GM12878 (cell line): Measurements from ENCODE around the gene KTN1. TPM values are rescaled to one million over a fixed set of nuclear protein-coding genes. Genes with fewer than 3 reads are reported as not detected.

Experiments used
- ATAC-seq: fragments of 200-7000 bp; cut with Tn5 transposase; 3 replicates; pipeline ENCODE4 v1.9.1; 2020; ENCODE audit warnings: mild to moderate bottlenecking, moderate library complexity
- BruUV-seq: library from RNA; stranded (reverse); fragments of 400-500 nt; replicated peaks from 2 replicates; lab custom pipeline; 2021; lab: Mats Ljungman, UMichigan
- CTCF ChIA-PET: fragments of 300-600 bp; sonication (Branson Sonifier 250); formaldehyde crosslinking; extraction: SDS; loops from one replicate; lab custom pipeline; 2021; ENCODE audit warnings: inconsistent platforms; lab: Yijun Ruan, JAX
- POLR2A ChIA-PET: fragments of 350-600 bp; formaldehyde crosslinking; extraction: SDS; loops from one replicate; lab custom pipeline; 2021; ENCODE audit warnings: inconsistent platforms; lab: Charles Lee
- RAD21 ChIA-PET: fragments of 300-600 bp; sonication (Branson Sonifier 250); formaldehyde crosslinking; loops from one replicate; lab custom pipeline; 2023; ENCODE audit warnings: antibody characterized with exemption; ENCODE audit not compliant: unreplicated experiment; lab: Charles Lee
- SMC1A ChIA-PET: fragments of 300-600 bp; sonication (Branson Sonifier 250); formaldehyde crosslinking; loops from one replicate; lab custom pipeline; 2023; ENCODE audit not compliant: unreplicated experiment, uncharacterized antibody; lab: Charles Lee
- DNase-seq: peaks from one replicate; pipeline ENCODE4 v3.0.0-alpha.2; 2011; ENCODE audit warnings: low read depth, low spot score
- FAIRE-seq: peaks from 3 replicates; lab custom pipeline; 2011; peaks lifted over from hg19 to GRCh38; lab: Jason Lieb, UNC
- H2AFZ ChIP-seq: 2 replicates; pipeline ENCODE4 v1.6.0; 2011; ENCODE audit warnings: low read depth, low read length, control low read depth; ENCODE audit not compliant: control insufficient read depth
- H3K27ac ChIP-seq: 2 replicates; pipeline ENCODE4 v1.5.1; 2011; ENCODE audit warnings: control low read depth; ENCODE audit not compliant: control insufficient read depth, insufficient read depth
- H3K27me3 ChIP-seq, 2 experiments: replicated peaks in 1 of 2; 2 replicates each; pipeline versions ENCODE4 v1.6.0 to v1.6.1; 2011; ENCODE audit warnings: low read length in 1 of 2; ENCODE audit not compliant: control insufficient read depth in 2 of 2, insufficient read depth in 2 of 2
- H3K36me3 ChIP-seq, 2 experiments: 2 replicates each; pipeline ENCODE4 v1.5.1; 2011; ENCODE audit warnings: low read length in 1 of 2; ENCODE audit not compliant: control insufficient read depth in 2 of 2, insufficient read depth in 2 of 2
- H3K4me1 ChIP-seq: 2 replicates; pipeline ENCODE4 v1.6.1; 2011; ENCODE audit warnings: mild to moderate bottlenecking, low read length, moderate library complexity, mixed read lengths; ENCODE audit not compliant: control insufficient read depth, insufficient read depth
- H3K4me2 ChIP-seq: 2 replicates; pipeline ENCODE4 v1.6.0; 2011; ENCODE audit warnings: control low read depth; ENCODE audit not compliant: control insufficient read depth, insufficient read depth
- H3K4me3 ChIP-seq: fragments of 200-600 bp; sonication (generic); 2 replicates; pipeline ENCODE4 v1.5.1; 2016
- H3K79me2 ChIP-seq: 2 replicates; pipeline ENCODE4 v1.6.0; 2011; ENCODE audit warnings: low read length; ENCODE audit not compliant: control insufficient read depth, insufficient read depth
- H3K9ac ChIP-seq: 2 replicates; pipeline ENCODE4 v1.8.0; 2011; ENCODE audit warnings: low read length, control low read depth, mixed read lengths; ENCODE audit not compliant: control insufficient read depth, insufficient read depth
- H3K9me3 ChIP-seq: replicated peaks from 3 replicates; pipeline ENCODE4 v1.5.1; 2011; ENCODE audit warnings: mild to moderate bottlenecking, low read length; ENCODE audit not compliant: control insufficient read depth, insufficient read depth
- H4K20me1 ChIP-seq: 2 replicates; pipeline ENCODE4 v1.6.0; 2011; ENCODE audit not compliant: control insufficient read depth, insufficient read depth
- ESRRA ChIP-seq: IDR thresholded peaks from 2 replicates; pipeline ENCODE4 v1.6.1; 2012; ENCODE audit warnings: mild to moderate bottlenecking, low read length, improper control_type of control experiment
- MYB ChIP-seq: fragments of 150-350 bp; IDR thresholded peaks from 2 replicates; pipeline ENCODE4 v1.6.1; 2014; ENCODE audit warnings: mild to moderate bottlenecking, low read depth, low read length, borderline replicate concordance
- NR2F1 ChIP-seq: fragments of 450-650 bp; conservative IDR thresholded peaks from 2 replicates; pipeline ENCODE4 v1.6.1; 2017; ENCODE audit warnings: mild to moderate bottlenecking
- RUNX3 ChIP-seq: IDR thresholded peaks from 2 replicates; pipeline ENCODE4 v1.6.1; 2012; ENCODE audit warnings: low read length, inconsistent platforms
- SUPT20H ChIP-seq: IDR thresholded peaks from 2 replicates; pipeline ENCODE4 v1.6.1; 2011; ENCODE audit warnings: low read depth, mild to moderate bottlenecking, low read length, moderate library complexity, borderline replicate concordance; ENCODE audit not compliant: control insufficient read depth
- ZNF217 ChIP-seq: fragments of 450-650 bp; IDR thresholded peaks from 2 replicates; pipeline ENCODE4 v1.6.1; 2017; ENCODE audit warnings: antibody characterized with exemption, mild to moderate bottlenecking
- ZZZ3 ChIP-seq: IDR thresholded peaks from 2 replicates; pipeline ENCODE4 v1.6.1; 2011; ENCODE audit warnings: low read depth; ENCODE audit not compliant: control insufficient read depth, insufficient read length
- WGBS: methylation state at CpG from one replicate; pipeline ENCODE4 v1.1.6; 2016; ENCODE audit warnings: low lambda C conversion rate; ENCODE audit not compliant: insufficient replicate concordance, insufficient coverage; ENCODE audit errors: missing lambda C conversion rate; 5-methylcytosine and 5-hydroxymethylcytosine counted together
- in situ Hi-C: fragments of 300-500 bp; cut with MboI; formaldehyde crosslinking; loops from 9 replicates; pipeline ENCODE4 v1.14.3; 2018; ENCODE audit warnings: mixed read lengths
- intact Hi-C: fragments of 100-400 bp; cut with micrococcal nuclease; formaldehyde crosslinking; loops from one replicate; pipeline ENCODE4 v1.14.2; 2022; ENCODE audit not compliant: unreplicated experiment
- polyA plus RNA-seq, 11 experiments: library from polyadenylated mRNA; depleted of rRNA in 4 of 11; unstranded in 6 of 11; stranded (reverse) in 5 of 11; fragments of >200 nt; fragmentation: Nextera tagmentation in 4 of 11; fragmentation: Illumina TruSeq in 1 of 11; extraction: Ambion mirVana in 4 of 11; extraction: Trizol in 1 of 11; gene quantifications; 1 replicate in 1 of 11; 2 replicates in 10 of 11; pipeline versions ENCODE4 v1.2.1 to v1.2.3, GENCODE V29; 2011 to 2016; ENCODE audit warnings: inconsistent platforms in 2 of 11, missing spikeins in 2 of 11, low read depth in 1 of 11
- total RNA-seq, 4 experiments: library from RNA; depleted of rRNA in 3 of 4; stranded (reverse); fragments of >200 nt in 3 of 4; fragmentation: Illumina TruSeq in 1 of 4; extraction: Trizol in 1 of 4; gene quantifications; 2 replicates each; pipeline versions ENCODE4 v1.2.1 to v1.2.3, GENCODE V29; 2013 to 2021
- TF ChIP-seq, protein P1 (sequence below): fragments of 450-650 bp; IDR thresholded peaks from 2 replicates; pipeline ENCODE4 v1.6.1; 2016; ENCODE audit warnings: mild to moderate bottlenecking

KTN1 gene
- total and polyA plus RNA-seq, 10 of the 15 experiments (the other 5 are each of a cell fraction or from before 2014, with no cell fraction given): 50.6 to 154 (median 84.2) TPM

GRCh38 chr14:55697414-55697861, 117.4 kb downstream of the KTN1 start:
- Histone ChIP-seq H3K9me3 (no peaks in the 10 kb centered on the region), H3K79me2 (no peaks in the 10 kb centered on the region), H3K36me3 (no peaks in the 10 kb centered on the region), H3K27ac (no peak overlapping the region), H3K27me3 (no peaks in the 10 kb centered on the region), H3K4me2 (no peak overlapping the region), H2AFZ (no peak overlapping the region), H3K4me1 (no peaks in the 10 kb centered on the region; the same call in 1 of the 2 replicates), H3K4me3 (no peak overlapping the region), H3K9ac (no peak overlapping the region), H4K20me1 (no peaks in the 10 kb centered on the region; the same call in 1 of the 2 replicates)
- FAIRE-seq (no peak), ATAC-seq (no peak), DNase-seq (no peak)
- BruUV-seq: no TSS peak
- intact Hi-C loops (no loop called here), in situ Hi-C loops (no loop called here)
- CTCF ChIA-PET: interaction anchor here (0.7 to 1.6 kb wide), 4 partner anchors 8 to 35 kb away, joined by 3 to 4 read pairs (median 4); no protein-coding TSS in a partner anchor
- no peak for TF ChIP-seq NR2F1
- no peak for TF ChIP-seq ZNF217
- TF ChIP-seq SUPT20H: no peak
- TF ChIP-seq ESRRA: no peak
- no peak for TF ChIP-seq MYB
- TF ChIP-seq, protein P1, sequence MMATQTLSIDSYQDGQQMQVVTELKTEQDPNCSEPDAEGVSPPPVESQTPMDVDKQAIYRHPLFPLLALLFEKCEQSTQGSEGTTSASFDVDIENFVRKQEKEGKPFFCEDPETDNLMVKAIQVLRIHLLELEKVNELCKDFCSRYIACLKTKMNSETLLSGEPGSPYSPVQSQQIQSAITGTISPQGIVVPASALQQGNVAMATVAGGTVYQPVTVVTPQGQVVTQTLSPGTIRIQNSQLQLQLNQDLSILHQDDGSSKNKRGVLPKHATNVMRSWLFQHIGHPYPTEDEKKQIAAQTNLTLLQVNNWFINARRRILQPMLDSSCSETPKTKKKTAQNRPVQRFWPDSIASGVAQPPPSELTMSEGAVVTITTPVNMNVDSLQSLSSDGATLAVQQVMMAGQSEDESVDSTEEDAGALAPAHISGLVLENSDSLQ: no peak
- no peak for TF ChIP-seq RUNX3
- TF ChIP-seq ZZZ3: no peak
- WGBS: 94% methylated on average over 5 of the region's 5 CpGs
- POLR2A ChIA-PET: no interaction called here
- RAD21 ChIA-PET: no interaction called here
- SMC1A ChIA-PET: interaction anchor here (2.1 kb wide), 1 partner anchor 14 kb away, joined by 4 read pairs; no protein-coding TSS in a partner anchor
